Measurements from ENCODE around the gene FRAS1.

- TF ChIP-seq CTCF (IDR thresholded peaks at IDR 0.05; ENCODE audit: extremely low read depth in 1 of 2, insufficient read depth in 1 of 2, low read depth in 1 of 2, low read length in 2 of 2): no peak
- no peak for TF ChIP-seq POLR2A (IDR thresholded peaks at IDR 0.05; ENCODE audit: low read depth, low read length)
- no peak for TF ChIP-seq MAX (IDR thresholded peaks at IDR 0.05; ENCODE audit: insufficient read depth, insufficient read length)
- TF ChIP-seq EZH2 (IDR thresholded peaks at IDR 0.05; ENCODE audit: borderline replicate concordance, low read depth, low read length, severe bottlenecking): no peak
- TF ChIP-seq POLR2AphosphoS5 (IDR thresholded peaks at IDR 0.05; ENCODE audit: insufficient read depth, low read depth, low read length): no peak
Observed at GRCh38 chr4:78542373-78542772, 485.2 kb downstream of the FRAS1 start.

Measured in endothelial cell of umbilical vein (primary cell).